ENCODE data around the gene DPH6. TPM values are rescaled to one million over a fixed set of nuclear protein-coding genes. Genes with fewer than 3 reads are reported as not detected.

The DPH6 gene
- total RNA-seq, 1 experiment from 2014 or later = 20.3 TPM

GRCh38 chr15:35580606-35581005 lies 34.6 kb upstream of the DPH6 start:
- Mint-ChIP-seq H3K27me3 (ENCODE audit: insufficient read depth, unreplicated experiment) (no peaks in the 10 kb centered on the region), H3K27ac (ENCODE audit: low read depth, unreplicated experiment) (no peak overlapping the region), H3K4me1 (ENCODE audit: insufficient read depth, unreplicated experiment) (no peaks in the 10 kb centered on the region), H3K36me3 (ENCODE audit: insufficient read depth, unreplicated experiment) (no peaks in the 10 kb centered on the region), H3K9me3 (ENCODE audit: unreplicated experiment) (no peaks in the 10 kb centered on the region), H3K4me3 (ENCODE audit: unreplicated experiment) (no peak overlapping the region)
- TF ChIP-seq, protein P1, sequence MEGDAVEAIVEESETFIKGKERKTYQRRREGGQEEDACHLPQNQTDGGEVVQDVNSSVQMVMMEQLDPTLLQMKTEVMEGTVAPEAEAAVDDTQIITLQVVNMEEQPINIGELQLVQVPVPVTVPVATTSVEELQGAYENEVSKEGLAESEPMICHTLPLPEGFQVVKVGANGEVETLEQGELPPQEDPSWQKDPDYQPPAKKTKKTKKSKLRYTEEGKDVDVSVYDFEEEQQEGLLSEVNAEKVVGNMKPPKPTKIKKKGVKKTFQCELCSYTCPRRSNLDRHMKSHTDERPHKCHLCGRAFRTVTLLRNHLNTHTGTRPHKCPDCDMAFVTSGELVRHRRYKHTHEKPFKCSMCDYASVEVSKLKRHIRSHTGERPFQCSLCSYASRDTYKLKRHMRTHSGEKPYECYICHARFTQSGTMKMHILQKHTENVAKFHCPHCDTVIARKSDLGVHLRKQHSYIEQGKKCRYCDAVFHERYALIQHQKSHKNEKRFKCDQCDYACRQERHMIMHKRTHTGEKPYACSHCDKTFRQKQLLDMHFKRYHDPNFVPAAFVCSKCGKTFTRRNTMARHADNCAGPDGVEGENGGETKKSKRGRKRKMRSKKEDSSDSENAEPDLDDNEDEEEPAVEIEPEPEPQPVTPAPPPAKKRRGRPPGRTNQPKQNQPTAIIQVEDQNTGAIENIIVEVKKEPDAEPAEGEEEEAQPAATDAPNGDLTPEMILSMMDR (IDR thresholded peaks at IDR 0.05; ENCODE audit: unreplicated experiment) = no peak
- ChIA-PET POLR2A (interaction anchor here (0.9 kb wide), 1 partner anchor 529 kb away, joined by 4 read pairs; no protein-coding TSS in a partner anchor), CTCF (interaction anchor here (0.6 kb wide), 1 partner anchor 666 kb away, joined by 3 read pairs; no protein-coding TSS in a partner anchor)
- intact Hi-C loops (cut with micrococcal nuclease) = no loop called here
- BruUV-seq (replicated peaks) = no TSS peak
- no peak for DNase-seq (ENCODE audit: unreplicated experiment)

- H3K4me1 Mint-ChIP-seq (ENCODE audit: insufficient read depth, unreplicated experiment) = no peaks in the 10 kb centered on the region
- H3K36me3 Mint-ChIP-seq (ENCODE audit: insufficient read depth, unreplicated experiment) = no peaks in the 10 kb centered on the region
- intact Hi-C loops (cut with micrococcal nuclease) = no loop called here
- TF ChIP-seq, protein P1 (IDR thresholded peaks at IDR 0.05; ENCODE audit: unreplicated experiment) = no peak
- CTCF ChIA-PET = interaction anchor here (0.7 kb wide), 1 partner anchor 1199 kb away, joined by 3 read pairs; no protein-coding TSS in a partner anchor
- no peaks in the 10 kb centered on the region for H3K9me3 Mint-ChIP-seq (ENCODE audit: unreplicated experiment)
- H3K27me3 Mint-ChIP-seq (ENCODE audit: insufficient read depth, unreplicated experiment) = no peaks in the 10 kb centered on the region
- no peak overlapping the region for H3K27ac Mint-ChIP-seq (ENCODE audit: low read depth, unreplicated experiment)
- no TSS peak for BruUV-seq (replicated peaks)
- no peak overlapping the region for H3K4me3 Mint-ChIP-seq (ENCODE audit: unreplicated experiment)
- no peak for DNase-seq (ENCODE audit: unreplicated experiment)
- POLR2A ChIA-PET = interaction anchor here (0.9 kb wide), 1 partner anchor 441 kb away, joined by 4 read pairs; no protein-coding TSS in a partner anchor
Observed at GRCh38 chr15:35567392-35567791, 21.4 kb upstream of the DPH6 start.

DNA sequence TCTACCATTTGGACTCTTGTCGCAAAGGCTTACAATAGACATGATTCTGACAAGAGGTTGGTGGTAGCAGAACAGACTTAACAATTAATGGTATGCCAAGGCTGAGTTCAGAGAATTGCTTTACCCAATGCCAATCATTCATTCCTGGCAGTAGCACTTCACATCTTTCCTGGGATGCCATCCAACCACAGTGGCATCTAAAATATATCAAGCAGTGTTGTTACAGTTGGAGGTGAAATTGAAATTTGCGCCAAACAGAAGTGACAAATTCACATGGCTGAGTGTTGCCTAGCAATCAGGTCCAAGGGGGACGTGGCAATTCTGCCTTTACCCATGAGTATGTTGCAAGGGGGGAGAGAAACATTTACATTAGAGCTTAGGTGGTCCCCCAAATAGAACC lies 21.0 kb upstream of the DPH6 start:
- H3K9me3 Mint-ChIP-seq (ENCODE audit: unreplicated experiment) = no peaks in the 10 kb centered on the region

DNA sequence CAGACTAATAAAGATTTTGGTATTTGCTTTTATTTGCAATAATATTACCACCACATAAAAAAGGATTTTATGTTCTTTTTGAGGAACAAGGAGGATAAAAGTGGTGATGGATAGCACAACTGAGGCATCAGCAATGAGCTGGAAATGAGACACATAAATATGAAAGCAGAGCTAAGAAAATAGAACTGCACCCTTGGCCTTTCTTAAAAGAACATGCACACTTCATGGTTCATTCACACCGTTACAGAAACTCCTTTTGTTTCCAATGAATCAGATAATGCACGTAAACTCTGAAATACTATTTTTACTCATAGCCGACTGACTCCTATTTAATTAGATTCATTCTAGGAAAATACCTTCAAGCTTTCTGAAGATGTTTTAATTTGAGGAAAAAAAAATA lies 19.9 kb upstream of the DPH6 start:
- Mint-ChIP-seq H3K9me3 (ENCODE audit: unreplicated experiment) (no peaks in the 10 kb centered on the region), H3K27ac (ENCODE audit: low read depth, unreplicated experiment) (no peak overlapping the region), H3K4me1 (ENCODE audit: insufficient read depth, unreplicated experiment) (no peaks in the 10 kb centered on the region), H3K27me3 (ENCODE audit: insufficient read depth, unreplicated experiment) (no peaks in the 10 kb centered on the region), H3K36me3 (ENCODE audit: insufficient read depth, unreplicated experiment) (no peaks in the 10 kb centered on the region), H3K4me3 (ENCODE audit: unreplicated experiment) (no peak overlapping the region)
- DNase-seq (ENCODE audit: unreplicated experiment) = no peak
- ChIA-PET CTCF (no interaction called here), POLR2A (no interaction called here)
- TF ChIP-seq, protein P1 (IDR thresholded peaks at IDR 0.05; ENCODE audit: unreplicated experiment) = no peak
- intact Hi-C loops (cut with micrococcal nuclease) = no loop called here
- no TSS peak for BruUV-seq (replicated peaks)

More for the DNA sequence above, 21.0 kb upstream of the DPH6 start:
- CTCF ChIA-PET = interaction anchor here (0.7 kb wide), 1 partner anchor 1199 kb away, joined by 3 read pairs; no protein-coding TSS in a partner anchor
- BruUV-seq (replicated peaks) = no TSS peak
- Mint-ChIP-seq H3K4me1 (ENCODE audit: insufficient read depth, unreplicated experiment) (no peaks in the 10 kb centered on the region), H3K27ac (ENCODE audit: low read depth, unreplicated experiment) (no peak overlapping the region), H3K4me3 (ENCODE audit: unreplicated experiment) (no peak overlapping the region), H3K27me3 (ENCODE audit: insufficient read depth, unreplicated experiment) (no peaks in the 10 kb centered on the region), H3K36me3 (ENCODE audit: insufficient read depth, unreplicated experiment) (no peaks in the 10 kb centered on the region)
- intact Hi-C loops (cut with micrococcal nuclease) = no loop called here
- TF ChIP-seq, protein P1 (IDR thresholded peaks at IDR 0.05; ENCODE audit: unreplicated experiment) = no peak
- DNase-seq (ENCODE audit: unreplicated experiment) = no peak
- POLR2A ChIA-PET = interaction anchor here (0.9 kb wide), 1 partner anchor 441 kb away, joined by 4 read pairs; no protein-coding TSS in a partner anchor

Data from MCF 10A (cell line).